Fibroblast of skin of right biceps (primary cell): ENCODE data around the gene TUBB6.

Source experiments
- DNase-seq: peaks from one replicate; pipeline ENCODE4 v3.0.0-alpha.2; 2013

TUBB6 gene

DNA sequence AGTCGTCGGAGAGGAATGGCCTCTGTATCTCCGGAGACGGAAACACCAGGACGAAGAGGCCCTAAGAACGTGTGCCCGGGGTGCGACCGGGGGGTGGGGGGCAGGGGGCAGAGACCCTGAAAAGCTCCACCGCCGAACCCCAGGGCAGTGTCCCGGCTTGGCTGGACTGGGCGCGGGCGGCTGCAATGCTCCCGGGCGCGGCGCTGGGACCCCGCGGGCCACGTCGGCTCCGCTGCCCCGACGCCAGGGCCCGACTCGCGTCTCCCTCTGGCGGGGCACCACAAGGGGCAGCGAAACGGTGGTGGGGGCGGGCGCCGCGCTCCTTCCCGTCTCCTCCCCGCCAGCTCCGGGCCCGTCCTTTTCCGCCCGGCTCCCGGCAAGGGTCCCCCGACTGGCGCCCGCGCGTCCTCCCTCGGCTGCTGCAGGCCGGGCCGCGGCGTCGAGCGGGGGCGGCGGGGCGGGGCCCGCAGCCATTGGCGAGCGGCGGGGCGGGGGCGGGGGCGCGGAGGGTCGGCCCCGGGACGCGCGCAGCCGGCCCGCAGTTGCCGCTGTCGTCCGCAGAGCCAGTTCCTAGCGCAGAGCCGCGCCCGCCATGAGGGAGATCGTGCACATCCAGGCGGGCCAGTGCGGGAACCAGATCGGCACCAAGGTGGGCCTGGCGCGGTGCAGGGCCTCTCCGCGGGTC is at the start of gene TUBB6:
Gene TUBB6, plus strand, starts transcription at position 541 of the 685 bp plus-strand sequence. Its CDS starts 52 bp downstream, at position 593.
- peak; percentile 93 for DNase-seq

DNA sequence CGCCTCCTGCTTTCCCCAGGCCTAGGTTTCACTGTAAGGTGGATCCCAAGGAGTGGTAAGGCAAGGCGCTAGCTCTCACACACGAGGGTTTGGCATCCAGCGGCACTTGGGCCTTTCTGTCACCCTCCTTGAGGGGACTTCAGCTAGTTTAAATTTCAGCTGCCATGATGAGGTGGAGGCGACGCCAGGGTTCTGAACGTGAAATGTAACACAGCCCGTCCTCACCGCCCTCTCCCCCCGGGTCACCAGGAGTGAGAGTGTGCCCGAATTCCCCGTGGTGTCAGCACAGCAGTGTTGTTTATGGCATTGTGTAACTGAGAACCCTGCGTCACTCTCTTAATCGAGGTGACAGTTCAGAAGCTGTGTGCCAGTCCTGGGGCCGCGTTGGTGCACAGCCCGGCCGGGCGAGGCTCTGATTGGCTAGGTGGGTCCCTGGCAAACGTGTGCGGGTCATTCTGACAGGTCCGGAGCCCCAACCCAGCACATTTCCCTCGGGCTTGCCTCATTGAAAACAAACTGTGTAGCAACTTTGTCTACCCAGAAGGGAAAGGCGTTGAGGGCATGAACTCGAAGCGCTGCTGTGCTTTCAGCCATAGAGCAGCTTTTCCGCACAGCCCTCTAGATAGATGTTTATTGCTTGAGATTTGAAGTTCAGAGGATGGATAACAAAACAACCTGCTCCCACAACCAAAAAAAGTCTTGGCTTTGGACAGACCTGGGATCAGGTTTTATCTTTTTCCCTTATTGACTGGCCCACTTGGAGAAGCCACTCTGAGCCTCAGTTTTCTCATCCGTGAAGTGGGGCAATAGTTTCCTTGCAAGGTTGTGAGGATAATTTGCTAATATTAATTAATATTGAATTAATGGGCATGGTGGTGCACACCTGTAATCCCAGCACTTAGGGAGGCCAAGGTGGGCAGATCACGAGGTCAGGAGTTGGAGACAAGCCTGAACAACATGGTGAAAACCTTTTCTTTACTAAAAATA is 49.0 kb upstream of the TUBB6 start:
- no peak for DNase-seq

DNA sequence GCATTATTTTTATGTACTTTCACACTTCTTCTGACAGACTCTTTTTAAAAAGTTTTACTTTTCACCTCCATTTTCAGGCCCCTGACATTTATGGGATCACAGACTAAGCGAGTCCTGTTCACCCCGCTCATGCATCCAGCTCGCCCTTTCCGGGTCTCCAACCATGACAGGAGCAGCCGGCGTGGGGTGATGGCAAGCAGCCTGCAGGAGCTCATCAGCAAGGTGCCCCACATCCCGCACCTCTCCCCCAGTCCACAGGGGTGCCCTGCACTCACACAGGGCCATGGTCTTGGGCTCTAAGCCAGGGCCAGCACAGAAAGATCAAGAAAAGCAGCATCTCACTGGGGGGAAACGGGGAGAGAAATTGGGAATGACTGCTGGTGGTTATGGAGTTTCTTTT is 45.3 kb upstream of the TUBB6 start:
- DNase-seq: no peak

DNA sequence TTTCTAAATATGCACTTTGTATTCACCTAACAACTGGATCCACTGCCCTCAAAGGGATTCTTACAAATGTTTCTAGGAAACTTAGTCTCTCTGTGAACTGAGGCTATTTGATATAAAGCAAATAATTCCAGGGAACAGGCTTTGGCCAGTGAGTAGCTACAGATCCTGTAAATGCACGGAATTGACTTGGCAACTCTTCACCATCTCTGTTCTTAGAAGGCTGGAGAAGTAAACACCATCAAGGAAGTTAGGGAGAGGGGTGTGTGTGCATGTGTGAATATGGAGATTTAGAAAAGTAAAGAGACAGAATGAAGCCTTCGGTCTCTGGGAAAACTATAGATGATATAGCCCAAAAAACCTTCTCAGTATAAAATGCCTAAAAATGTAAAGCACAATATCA is 43.2 kb upstream of the TUBB6 start:
- no peak for DNase-seq

DNA sequence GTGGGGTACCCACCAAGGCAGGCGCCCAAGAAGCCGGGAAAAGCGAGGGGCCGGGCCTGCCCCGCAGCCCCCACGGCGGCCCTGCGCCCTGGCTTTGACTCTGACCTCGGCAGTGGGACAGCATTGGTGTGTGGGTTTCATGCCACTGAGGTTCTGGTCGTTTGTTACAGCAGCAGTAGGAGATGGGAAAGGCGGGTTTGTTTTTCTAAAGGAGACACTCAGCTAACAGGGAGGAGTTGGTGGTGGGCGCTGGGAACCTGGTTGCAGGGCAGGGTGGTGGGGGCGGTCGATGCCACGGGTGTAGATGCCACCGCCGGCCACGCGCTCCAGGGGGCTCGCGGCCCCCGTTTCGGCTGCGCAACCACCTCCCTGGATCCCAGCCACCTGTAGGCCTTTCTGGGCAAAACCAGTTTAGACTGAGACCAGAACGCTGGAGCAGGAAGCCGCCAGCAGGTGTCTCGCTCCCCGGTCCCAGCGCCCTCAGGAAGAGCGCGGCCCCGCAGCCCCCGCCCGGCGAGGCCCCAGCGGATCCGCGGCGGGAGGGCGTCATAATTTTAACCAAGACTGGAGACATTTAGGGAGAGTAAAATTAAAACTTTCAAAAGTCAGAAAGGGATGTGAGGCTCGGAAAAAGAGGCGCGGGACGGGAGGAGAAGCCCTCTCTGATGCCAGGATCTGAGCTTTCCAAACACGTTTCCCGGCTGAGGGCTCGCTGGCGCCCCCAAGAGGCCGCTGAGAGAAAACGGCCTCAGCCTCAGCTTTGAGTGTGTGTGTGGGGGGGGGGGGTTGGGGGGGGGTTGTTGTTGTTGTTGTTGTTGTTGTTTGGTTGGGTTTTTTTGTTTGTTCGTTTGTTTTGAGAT is 36.4 kb upstream of the TUBB6 start:
- DNase-seq: peak; percentile 81

DNA sequence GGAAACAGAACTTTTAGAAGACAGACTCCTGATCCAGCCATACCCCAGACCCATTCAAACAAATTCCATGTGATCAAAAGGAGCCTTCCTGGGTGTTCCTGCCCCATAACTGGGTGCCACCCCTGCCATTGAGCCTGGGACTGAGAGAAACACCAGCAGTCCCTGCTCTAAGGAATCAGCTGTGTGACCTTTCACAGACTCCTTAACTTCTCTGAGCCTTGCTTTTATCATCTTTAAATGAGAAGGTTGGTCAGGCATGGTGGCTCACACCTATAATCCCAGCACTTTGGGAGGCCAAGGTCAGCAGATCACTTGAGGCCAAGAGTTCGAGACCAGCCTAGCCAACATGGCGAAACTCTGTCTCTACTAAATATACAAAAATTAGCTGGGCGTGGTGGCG is 33.2 kb upstream of the TUBB6 start:
- no peak for DNase-seq

DNA sequence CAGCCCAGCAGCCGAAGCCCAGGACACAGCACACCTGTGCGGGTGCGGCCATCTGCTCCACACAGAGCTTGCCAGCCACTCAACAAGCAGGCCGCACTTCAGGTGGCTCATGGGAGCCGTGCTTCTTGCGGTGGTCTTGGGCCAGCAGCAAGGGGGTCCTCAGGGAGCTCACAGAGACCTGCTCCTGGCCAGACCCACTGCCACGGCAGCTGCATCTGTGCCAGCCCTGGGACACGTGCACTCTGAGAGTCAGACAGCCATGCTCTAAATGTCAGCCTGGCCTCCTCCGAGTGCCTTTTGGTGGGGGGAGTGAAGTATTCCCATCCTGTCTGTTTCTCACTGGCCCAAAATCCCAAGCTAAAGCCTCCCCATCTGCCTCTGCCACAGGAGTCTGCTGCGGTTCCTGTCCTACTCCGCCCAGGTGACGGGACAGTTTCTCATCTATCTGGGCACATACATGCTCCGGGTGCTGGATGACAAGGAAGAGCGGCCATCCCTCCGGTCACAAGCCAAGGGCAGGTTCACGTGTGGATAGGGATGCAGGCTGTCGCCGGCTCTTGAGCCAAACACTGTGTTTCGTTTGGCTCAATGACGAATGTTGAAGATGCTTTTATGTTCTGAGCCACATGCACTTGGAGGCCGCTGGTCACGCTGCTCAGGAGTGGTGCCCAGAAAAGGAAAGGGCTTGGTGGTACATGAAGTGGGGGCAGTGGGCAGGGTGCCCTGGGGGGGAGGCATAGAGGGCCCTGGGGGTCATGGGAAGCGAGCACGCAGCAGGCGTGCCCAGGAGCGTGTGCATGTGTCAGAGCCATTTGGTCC is 31.1 kb upstream of the TUBB6 start:
- no peak for DNase-seq

DNA sequence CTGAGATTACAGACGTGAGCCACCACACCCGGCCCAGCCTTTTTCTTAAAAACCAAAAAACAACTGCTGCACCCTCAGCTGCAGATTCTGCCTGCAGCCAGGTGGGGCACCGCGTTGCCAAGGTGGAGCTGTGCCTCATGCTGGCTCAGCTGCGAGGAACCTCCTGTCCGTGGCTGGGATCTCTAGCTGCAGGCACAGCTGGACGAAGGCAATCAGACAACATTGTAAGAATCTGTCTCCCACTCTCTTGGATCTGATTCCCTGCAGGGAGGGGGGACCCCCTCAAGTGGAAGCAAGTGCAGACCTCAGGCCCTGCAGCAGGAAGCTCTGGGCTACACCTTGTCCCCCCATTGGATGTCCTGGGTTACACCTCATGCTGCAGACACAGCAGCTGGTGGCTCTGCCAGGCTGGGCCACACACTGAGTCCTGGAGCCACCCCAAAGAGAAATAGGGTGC is 29.8 kb upstream of the TUBB6 start:
- peak; percentile 32 for DNase-seq

DNA sequence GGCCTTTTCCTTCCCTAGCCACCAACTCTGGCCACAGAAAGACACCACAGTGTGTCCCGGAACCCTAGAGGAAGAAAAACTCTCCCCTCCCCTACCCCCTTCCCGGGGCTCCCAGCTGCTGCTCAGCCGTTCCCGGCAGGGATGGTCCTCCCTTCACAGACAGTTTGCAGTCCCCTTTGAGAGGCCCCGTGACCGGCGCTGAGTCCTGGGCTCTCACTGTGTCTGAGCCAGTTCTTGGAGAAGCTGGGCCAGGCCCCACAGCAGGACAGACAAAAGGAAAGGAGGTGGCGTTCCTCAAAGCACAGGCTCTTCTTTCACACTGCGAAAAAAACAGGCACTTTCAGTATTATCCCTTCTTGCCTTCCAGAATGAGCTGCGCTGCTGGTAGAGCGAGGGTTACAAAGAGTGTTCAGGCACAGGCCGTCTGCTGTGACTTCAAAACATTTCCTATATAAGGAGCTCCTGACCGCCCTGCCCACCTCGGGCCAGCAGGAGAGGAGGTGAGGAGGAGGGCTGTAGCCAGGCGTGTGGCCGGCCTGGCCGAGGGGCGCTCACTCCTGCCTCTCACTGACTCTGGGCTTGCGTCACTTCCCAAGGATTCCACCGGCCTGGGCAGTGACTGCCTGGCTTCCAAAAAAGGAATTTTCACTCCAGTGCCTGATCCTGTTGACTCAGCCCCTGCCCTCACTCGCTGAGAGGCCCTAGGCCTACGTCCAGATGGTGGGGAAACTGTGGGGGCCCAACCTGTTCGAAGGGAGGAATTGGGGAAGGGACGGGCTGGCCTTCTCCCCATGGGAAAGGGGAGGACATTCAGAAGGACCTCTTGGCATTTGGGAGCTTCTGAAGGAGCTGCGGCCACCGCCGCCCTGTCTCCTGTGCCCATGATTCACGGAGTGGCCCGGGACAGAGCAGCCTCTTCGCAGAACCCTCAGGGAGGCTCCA is 29.0 kb upstream of the TUBB6 start:
- DNase-seq: peak; percentile 98

DNA sequence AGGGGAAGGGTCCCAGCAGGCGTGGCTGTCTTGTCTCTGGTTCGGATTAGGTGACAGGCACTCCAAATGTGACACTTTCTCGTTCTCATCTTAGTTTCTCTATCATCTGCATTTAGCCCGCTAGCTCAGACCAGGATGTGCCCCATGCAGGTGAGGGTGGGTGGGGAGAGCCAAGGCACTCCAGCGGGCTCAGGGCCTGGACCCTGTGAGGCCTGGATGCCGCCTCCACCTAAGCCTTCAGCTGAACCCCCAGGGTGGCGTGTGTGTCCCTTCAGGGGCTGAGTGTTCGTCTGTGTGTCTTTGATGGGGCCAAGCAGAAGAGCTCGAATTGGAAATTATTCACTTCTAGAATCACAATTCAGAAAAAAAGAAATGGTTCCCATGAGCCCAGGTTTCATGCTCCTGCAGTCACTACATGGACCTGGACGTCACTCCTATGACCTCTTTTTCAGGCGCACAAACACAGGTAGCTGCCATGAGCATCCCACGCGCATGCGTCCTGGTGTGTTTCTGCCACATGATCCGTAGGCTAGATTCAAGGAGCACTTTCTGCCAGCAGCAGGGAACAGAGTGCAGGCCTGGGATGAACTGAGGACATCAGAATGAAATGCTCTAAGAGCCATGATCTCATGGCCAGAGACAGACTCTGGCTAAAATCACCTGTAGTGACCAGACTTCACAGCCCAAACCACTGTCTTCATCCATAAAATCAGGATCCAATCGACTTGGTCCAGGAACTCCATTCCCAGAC is 28.1 kb upstream of the TUBB6 start:
- no peak for DNase-seq

DNA sequence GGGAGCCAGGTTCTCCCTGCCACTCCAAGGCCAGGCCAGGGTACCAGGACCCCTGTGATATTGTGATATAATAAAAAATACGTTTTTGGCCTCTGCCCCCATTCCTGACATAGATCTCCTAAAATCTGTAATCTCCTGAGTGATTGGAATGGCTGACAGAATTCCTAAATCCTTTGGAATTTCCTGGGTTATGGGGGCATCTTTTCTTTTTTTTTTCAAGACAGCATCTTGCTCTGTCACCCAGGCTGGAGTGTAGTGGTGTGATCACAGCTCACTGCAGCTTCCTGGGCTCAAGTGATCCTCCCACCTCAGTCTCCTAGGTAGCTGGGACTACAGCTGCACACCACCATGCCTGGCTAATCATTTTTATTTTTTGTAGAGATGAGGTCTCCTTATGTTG is 26.2 kb upstream of the TUBB6 start:
- peak; percentile 63 for DNase-seq

DNA sequence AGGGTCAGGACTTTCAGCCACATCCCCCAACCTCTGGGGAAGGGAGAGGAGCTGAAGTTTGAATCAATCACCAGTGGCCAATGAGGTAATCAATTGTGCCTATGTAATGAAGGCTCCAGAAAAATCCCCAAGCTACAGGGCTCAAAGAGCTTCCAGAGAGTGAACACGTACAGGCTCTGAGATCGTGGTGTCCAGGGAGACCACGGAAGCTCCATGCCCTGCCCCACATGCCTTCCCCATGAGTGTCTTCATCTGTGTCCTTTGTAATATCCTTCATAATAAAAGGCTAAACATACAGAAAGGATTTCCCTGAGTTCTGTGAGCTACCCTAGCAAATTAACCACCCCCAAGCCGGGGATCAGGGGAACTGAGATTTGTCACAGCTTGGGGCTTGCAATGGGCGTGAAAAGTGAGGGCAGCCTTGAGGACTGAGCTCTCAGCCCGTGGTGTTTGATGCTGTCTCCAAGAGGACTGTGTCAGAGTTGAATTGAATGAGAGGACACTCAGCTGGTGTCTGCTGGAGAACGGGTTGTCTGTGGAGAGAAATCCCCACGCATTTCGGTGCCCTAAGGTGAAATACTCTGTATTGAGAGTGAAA is 25.5 kb upstream of the TUBB6 start:
- peak; percentile 92 for DNase-seq

DNA sequence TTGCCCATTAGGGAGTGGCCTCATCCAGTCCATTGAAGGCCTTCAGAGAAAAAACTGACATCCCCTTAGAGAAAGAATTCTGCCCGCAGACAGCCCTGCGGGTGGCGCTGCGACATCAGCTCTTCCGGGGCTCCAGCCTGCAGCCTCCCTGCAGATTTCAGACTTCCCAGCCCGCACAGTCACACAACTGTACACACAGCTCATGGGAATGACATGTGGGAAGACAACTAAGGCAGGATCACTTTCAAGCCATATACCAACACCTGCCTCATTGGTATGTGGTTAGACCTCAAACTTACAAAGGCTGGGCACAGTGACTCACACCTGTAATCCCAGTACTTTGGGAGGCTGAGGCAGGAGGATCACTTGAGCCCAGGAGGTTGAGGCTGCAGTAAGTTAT is 24.8 kb upstream of the TUBB6 start:
- DNase-seq: peak; percentile 68

DNA sequence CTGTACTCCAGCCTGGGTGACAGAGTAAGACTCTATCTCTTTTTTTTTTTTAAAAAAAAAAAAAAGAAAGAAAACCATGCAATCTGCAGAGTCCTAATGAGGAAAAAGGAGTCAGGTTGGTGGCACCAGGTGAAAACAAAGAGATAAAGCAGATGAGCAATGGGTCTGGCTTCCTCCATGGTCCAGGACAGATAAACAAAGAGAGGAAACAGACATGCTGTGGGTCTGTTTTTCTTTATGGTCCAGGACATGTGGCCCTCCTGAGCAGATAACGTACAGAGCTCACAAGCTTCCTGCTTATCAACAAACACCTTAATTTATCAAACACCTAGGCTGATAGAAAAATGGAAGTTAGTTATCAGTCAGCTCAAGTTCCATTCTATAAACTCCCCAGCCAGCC is 24.4 kb upstream of the TUBB6 start:
- no peak for DNase-seq

DNA sequence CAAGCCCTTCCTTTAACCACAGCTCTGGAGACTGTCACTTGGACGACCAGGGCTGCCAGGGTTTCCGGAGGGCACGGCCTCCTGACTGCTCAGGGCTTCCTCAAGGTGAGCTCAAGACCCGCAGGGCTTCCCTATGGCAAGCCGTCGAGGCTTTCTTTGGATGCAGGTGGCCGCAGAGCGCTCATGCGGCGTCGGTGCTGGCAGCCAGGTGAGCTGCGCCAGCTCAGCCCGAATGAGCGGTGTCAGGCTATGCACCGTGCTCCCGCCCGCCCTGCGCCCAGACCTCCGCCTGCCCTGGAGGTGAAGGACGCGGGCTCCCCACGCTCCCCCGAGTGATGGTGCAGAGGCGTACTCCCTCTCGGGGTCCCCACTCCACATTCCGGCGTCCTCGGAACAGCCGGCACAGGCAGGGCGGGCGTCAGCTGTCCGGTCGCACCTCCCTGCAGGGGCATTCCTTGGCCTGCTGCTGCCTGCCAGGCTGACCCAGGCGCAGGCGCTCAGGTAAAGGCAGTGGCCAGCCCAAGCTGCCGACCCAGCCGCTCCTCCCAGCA is 20.8 kb upstream of the TUBB6 start:
- no peak for DNase-seq

DNA sequence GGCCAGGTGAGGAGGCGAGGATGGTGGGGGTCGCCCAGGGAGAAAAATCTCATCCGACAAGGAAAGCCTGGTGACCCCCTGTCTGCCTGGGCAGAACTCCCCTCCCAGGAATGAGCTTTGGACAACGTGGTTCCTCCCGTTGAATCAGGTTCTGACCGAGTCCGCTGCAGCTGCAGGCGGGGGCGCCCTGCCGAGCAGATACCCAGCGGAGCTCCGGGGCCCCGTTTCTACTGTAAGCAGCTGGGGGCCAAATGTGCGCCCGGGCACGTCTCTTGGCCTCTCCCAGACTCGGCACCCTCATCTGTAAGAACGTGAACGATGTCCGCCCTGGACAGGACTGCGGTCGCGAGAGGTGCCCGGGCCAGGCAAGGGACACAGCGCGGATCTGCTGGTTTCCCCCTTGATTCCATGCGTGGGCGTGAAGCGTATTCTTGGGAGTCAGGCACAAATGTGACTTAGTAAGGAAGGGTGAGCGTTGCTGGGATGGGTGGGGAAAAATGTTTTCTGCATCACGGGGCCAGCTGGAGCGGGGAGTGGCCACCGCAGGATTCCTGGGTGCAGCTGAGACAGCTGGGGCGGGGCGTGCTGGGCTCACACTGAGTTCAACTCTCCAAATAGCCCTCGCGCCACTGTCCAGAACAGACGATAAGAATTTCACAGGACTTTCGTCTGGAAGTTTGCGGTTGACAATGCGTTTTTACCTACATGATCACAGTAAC is 20.2 kb upstream of the TUBB6 start:
- DNase-seq: peak; percentile 84

DNA sequence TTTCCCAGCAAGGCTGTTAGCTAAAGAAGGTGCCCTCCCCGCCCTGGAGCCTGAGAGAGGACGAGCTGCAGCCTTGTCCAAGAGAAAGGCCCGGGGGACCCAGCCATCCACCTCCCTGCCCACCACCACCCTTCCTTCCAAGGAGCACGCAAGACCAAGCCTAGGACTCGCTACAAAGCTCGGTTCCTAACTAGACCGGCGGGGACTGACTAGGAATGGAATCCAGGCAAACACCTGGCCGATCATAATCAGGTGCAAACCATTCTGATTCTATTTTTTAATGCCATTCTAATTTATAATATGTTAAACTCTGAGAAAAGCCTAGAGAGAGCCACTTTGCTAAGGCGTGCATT is 19.7 kb upstream of the TUBB6 start:
- no peak for DNase-seq

DNA sequence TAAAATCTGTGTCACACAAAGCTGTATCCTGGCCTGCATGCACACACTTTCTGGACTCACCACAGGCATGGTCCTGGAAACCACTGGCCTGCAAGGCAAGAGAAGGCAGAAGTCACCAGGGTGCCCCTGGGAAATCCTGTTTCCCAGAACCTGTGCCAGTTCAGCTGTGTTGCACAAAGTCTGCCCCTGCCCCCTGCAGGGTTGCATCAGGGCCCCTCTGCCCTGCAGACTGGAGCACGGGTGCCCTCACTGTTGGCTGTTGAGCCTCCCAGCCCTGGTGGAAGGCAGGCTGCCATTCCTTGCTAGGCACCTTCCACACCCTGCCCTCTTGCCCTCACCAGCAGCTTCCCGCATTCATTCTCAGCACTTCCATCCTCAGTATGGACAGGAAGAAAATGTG is 18.0 kb upstream of the TUBB6 start:
- DNase-seq: no peak

DNA sequence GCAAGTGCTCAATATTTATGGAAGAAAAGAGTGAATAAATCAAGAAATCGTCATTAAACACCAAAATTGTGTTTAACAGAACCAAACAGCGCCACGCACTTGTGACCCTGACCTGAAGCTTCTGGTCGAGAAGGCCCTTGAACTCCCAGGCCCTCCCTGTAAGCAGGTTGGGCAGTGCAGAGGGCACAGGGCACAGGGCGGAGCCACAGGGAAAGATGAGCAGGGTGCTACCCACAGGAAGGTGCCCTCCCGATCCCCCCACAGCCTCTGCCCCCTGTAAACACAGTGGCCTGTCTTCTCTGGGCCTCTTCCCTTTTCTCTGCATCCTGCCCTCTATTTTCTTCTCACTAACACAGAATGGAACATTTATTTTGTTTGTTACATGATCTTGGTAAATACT is 16.9 kb upstream of the TUBB6 start:
- DNase-seq: no peak
